ENCODE measurements around the gene RNF150. TPM values are rescaled to one million over a fixed set of nuclear protein-coding genes. Genes with fewer than 3 reads are reported as not detected.
"Not testable (repeated sequence)": the region's sequence is repeated elsewhere in the genome, so short reads cannot be mapped to it uniquely, and the experiment has no call there.

RNF150 gene
- total RNA-seq, 1 experiment from 2014 or later, result 0.15 TPM

- TF ChIP-seq, protein P1, sequence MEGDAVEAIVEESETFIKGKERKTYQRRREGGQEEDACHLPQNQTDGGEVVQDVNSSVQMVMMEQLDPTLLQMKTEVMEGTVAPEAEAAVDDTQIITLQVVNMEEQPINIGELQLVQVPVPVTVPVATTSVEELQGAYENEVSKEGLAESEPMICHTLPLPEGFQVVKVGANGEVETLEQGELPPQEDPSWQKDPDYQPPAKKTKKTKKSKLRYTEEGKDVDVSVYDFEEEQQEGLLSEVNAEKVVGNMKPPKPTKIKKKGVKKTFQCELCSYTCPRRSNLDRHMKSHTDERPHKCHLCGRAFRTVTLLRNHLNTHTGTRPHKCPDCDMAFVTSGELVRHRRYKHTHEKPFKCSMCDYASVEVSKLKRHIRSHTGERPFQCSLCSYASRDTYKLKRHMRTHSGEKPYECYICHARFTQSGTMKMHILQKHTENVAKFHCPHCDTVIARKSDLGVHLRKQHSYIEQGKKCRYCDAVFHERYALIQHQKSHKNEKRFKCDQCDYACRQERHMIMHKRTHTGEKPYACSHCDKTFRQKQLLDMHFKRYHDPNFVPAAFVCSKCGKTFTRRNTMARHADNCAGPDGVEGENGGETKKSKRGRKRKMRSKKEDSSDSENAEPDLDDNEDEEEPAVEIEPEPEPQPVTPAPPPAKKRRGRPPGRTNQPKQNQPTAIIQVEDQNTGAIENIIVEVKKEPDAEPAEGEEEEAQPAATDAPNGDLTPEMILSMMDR (conservative IDR thresholded peaks at IDR 0.05), result no peak
- no peak for TF ChIP-seq EZH2 (IDR thresholded peaks at IDR 0.05; ENCODE audit: low read depth)
- intact Hi-C loops (cut with micrococcal nuclease; ENCODE audit: unreplicated experiment), result no loop called here
- no peak overlapping the region for H3K4me2 ChIP-seq
- H3K9me2 ChIP-seq (ENCODE audit: insufficient read depth), result no peaks in the 10 kb centered on the region
- H4K20me1 ChIP-seq (ENCODE audit: insufficient read depth), result no peaks in the 10 kb centered on the region
- CTCF ChIA-PET, result no interaction called here
- H3F3A ChIP-seq (ENCODE audit: insufficient read depth, low read depth), result no peaks in the 10 kb centered on the region
- H3K9me3 ChIP-seq (ENCODE audit: insufficient read depth, low read depth), result no peaks in the 10 kb centered on the region
- BruUV-seq (replicated peaks), result no TSS peak
- no peaks in the 10 kb centered on the region for H3K36me3 ChIP-seq (ENCODE audit: low read depth)
- POLR2A ChIA-PET (ENCODE audit: unreplicated experiment), result no interaction called here
- DNase-seq, result no peak
- H3K27me3 ChIP-seq (ENCODE audit: insufficient read depth, low read depth), result no peaks in the 10 kb centered on the region
- no peaks in the 10 kb centered on the region for H3K79me2 ChIP-seq (ENCODE audit: low read depth)
- no peak overlapping the region for H3K27ac ChIP-seq
- no peak overlapping the region for H3K4me3 ChIP-seq
- H2AFZ ChIP-seq, result no peak overlapping the region
- no peaks in the 10 kb centered on the region for H3K4me1 ChIP-seq (replicated peaks; ENCODE audit: insufficient read depth)
Measured at GRCh38 chr4:140813804-140814203, 319.5 kb downstream of the RNF150 start.

- H3K27ac ChIP-seq, result no peak overlapping the region
- ChIA-PET CTCF (no interaction called here), POLR2A (ENCODE audit: unreplicated experiment) (no interaction called here)
- H3K27me3 ChIP-seq (ENCODE audit: insufficient read depth, low read depth), result no peaks in the 10 kb centered on the region
- no peaks in the 10 kb centered on the region for H3F3A ChIP-seq (ENCODE audit: insufficient read depth, low read depth)
- no peaks in the 10 kb centered on the region for H3K9me3 ChIP-seq (ENCODE audit: insufficient read depth, low read depth)
- no peak overlapping the region for H3K4me2 ChIP-seq
- H3K79me2 ChIP-seq (ENCODE audit: low read depth), result no peaks in the 10 kb centered on the region
- no peaks in the 10 kb centered on the region for H3K36me3 ChIP-seq (ENCODE audit: low read depth)
- no peaks in the 10 kb centered on the region for H4K20me1 ChIP-seq (ENCODE audit: insufficient read depth)
- TF ChIP-seq, protein P1 (conservative IDR thresholded peaks at IDR 0.05), result no peak
- no peak for TF ChIP-seq EZH2 (IDR thresholded peaks at IDR 0.05; ENCODE audit: low read depth)
- H3K4me3 ChIP-seq, result no peak overlapping the region
- no TSS peak for BruUV-seq (replicated peaks)
- no peak overlapping the region for H2AFZ ChIP-seq
- no peak for DNase-seq
- H3K9me2 ChIP-seq (ENCODE audit: insufficient read depth), result no peaks in the 10 kb centered on the region
- no peaks in the 10 kb centered on the region for H3K4me1 ChIP-seq (replicated peaks; ENCODE audit: insufficient read depth)
- intact Hi-C loops (cut with micrococcal nuclease; ENCODE audit: unreplicated experiment), result no loop called here
Measured at GRCh38 chr4:140812916-140813315, 320.4 kb downstream of the RNF150 start.

DNA sequence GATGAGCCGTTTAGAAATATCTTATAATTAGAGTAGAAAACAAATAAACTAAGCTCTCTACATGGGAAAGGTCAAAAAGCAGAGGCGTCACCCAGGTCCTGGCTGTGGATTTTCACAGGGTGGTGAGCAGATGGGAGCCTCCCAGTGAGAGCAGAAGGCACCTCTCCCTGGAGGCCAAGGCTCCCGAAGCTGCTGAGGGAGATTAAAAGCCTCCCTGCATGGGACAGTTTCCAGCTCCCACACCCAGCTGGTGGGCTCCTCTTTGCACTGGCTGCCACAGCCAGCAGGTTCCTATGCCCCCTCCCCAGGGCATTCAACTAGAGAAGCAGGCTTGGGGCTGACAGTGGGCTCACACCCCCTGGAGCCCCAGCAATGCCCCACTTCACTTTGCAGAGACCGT, 321.8 kb downstream of the RNF150 start:
- no peaks in the 10 kb centered on the region for H3K36me3 ChIP-seq (ENCODE audit: low read depth)
- H2AFZ ChIP-seq, result no peak overlapping the region
- H3K4me3 ChIP-seq, result no peak overlapping the region
- no peak overlapping the region for H3K4me2 ChIP-seq
- no peaks in the 10 kb centered on the region for H3K27me3 ChIP-seq (ENCODE audit: insufficient read depth, low read depth)
- no peak overlapping the region for H3K27ac ChIP-seq
- BruUV-seq (replicated peaks), result no TSS peak
- no peaks in the 10 kb centered on the region for H3K9me3 ChIP-seq (ENCODE audit: insufficient read depth, low read depth)
- H4K20me1 ChIP-seq (ENCODE audit: insufficient read depth), result no peaks in the 10 kb centered on the region
- H3K9me2 ChIP-seq (ENCODE audit: insufficient read depth), result no peaks in the 10 kb centered on the region
- TF ChIP-seq, protein P1 (conservative IDR thresholded peaks at IDR 0.05), result no peak
- TF ChIP-seq EZH2 (IDR thresholded peaks at IDR 0.05; ENCODE audit: low read depth), result no peak
- H3F3A ChIP-seq (ENCODE audit: insufficient read depth, low read depth), result no peaks in the 10 kb centered on the region
- no peaks in the 10 kb centered on the region for H3K79me2 ChIP-seq (ENCODE audit: low read depth)
- no peaks in the 10 kb centered on the region for H3K4me1 ChIP-seq (replicated peaks; ENCODE audit: insufficient read depth)
- ChIA-PET POLR2A (ENCODE audit: unreplicated experiment) (no interaction called here), CTCF (no interaction called here)
- intact Hi-C loops (cut with micrococcal nuclease; ENCODE audit: unreplicated experiment), result no loop called here
- no peak for DNase-seq

DNA sequence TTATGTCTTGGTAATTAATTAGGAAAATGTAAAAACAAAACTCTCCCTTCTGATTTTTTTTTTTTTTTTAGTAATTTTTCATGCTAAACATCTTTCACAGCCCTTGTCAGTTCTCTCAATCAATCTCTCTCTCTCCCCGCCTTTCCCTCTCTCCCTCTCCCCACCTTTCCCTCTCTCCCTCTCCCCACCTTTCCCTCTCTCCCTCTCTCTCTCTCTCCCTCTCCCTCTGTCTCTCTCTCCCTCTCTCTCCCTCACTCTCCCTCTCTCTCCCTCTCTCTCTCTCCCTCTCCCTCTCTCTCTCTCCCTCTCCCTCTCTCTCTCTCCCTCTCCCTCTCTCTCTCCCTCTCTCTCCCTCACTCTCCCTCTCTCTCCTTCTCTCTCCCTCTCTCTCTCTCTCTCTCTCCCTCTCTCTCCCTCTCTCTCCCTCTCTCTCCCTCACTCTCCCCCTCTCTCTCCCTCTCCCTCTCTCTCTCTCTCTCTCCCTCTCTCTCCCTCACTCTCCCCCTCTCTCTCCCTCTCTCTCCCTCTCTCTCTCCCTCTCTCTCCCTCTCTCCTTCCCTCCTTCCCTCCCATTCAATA, 322.6 kb downstream of the RNF150 start:
- H3K4me2 ChIP-seq; H3K9me3 ChIP-seq (ENCODE audit: insufficient read depth, low read depth); H3K36me3 ChIP-seq (ENCODE audit: low read depth); H3K27ac ChIP-seq; BruUV-seq (replicated peaks); H4K20me1 ChIP-seq (ENCODE audit: insufficient read depth); CTCF ChIA-PET; H3K4me3 ChIP-seq; H3F3A ChIP-seq (ENCODE audit: insufficient read depth, low read depth); H3K27me3 ChIP-seq (ENCODE audit: insufficient read depth, low read depth); intact Hi-C loops (cut with micrococcal nuclease; ENCODE audit: unreplicated experiment); H3K79me2 ChIP-seq (ENCODE audit: low read depth); H3K4me1 ChIP-seq (replicated peaks; ENCODE audit: insufficient read depth); DNase-seq; H2AFZ ChIP-seq; H3K9me2 ChIP-seq (ENCODE audit: insufficient read depth); POLR2A ChIA-PET (ENCODE audit: unreplicated experiment): not testable (repeated sequence)

Measured in PC-9 (cell line).